SK-N-SH treated with all-trans-retinoic acid at 6 μM for 48 hours (cell line): ENCODE results near the gene TGFB2.

Source experiments
- ATAC-seq: fragments of 200-7000 bp; cut with Tn5 transposase; 3 replicates; pipeline ENCODE4 v1.9.1; 2020; ENCODE audit warnings: mild to moderate bottlenecking, moderate library complexity
- ARNTL ChIP-seq: fragments of 450-650 bp; formaldehyde crosslinking; IDR thresholded peaks from 2 replicates; pipeline ENCODE4 v1.5.0; 2020; ENCODE audit warnings: low read depth, mild to moderate bottlenecking, moderate library complexity, borderline replicate concordance
- BACH2 ChIP-seq: fragments of 250-450 bp; sonication (Bioruptor Pico); IDR thresholded peaks from 2 replicates; pipeline ENCODE4 v1.9.0; 2021; ENCODE audit warnings: mild to moderate bottlenecking, borderline replicate concordance
- CREB5 ChIP-seq: fragments of 250-450 bp; sonication (Bioruptor Pico); IDR thresholded peaks from 2 replicates; pipeline ENCODE4 v1.5.1; 2020; ENCODE audit warnings: low read depth, mild to moderate bottlenecking, moderate library complexity
- CSDC2 ChIP-seq: fragments of 250-450 bp; sonication (Bioruptor Pico); IDR thresholded peaks from 2 replicates; pipeline ENCODE4 v1.5.0; 2020; ENCODE audit warnings: mild to moderate bottlenecking, moderate library complexity
- CSRNP3 ChIP-seq: fragments of 250-450 bp; sonication (Bioruptor Pico); IDR thresholded peaks from 2 replicates; pipeline ENCODE4 v1.5.1; 2021; ENCODE audit warnings: mild to moderate bottlenecking, moderate library complexity
- GLIS3 ChIP-seq: fragments of 250-450 bp; sonication (Bioruptor Pico); IDR thresholded peaks from 2 replicates; pipeline ENCODE4 v1.5.0; 2020; ENCODE audit warnings: mild to moderate bottlenecking, moderate library complexity
- ISL1 ChIP-seq: fragments of 250-450 bp; sonication (Bioruptor Pico); IDR thresholded peaks from 2 replicates; pipeline ENCODE4 v2.1.2; 2022; ENCODE audit warnings: mild to moderate bottlenecking, moderate library complexity
- OSR1 ChIP-seq: fragments of 250-450 bp; sonication (Bioruptor Pico); IDR thresholded peaks from 2 replicates; pipeline ENCODE4 v1.8.0; 2022; ENCODE audit warnings: moderate library complexity, mild to moderate bottlenecking, inconsistent platforms
- PATZ1 ChIP-seq: fragments of 250-450 bp; sonication (Bioruptor Pico); IDR thresholded peaks from 2 replicates; pipeline ENCODE4 v1.8.0; 2020; ENCODE audit warnings: mild to moderate bottlenecking, moderate library complexity, borderline replicate concordance
- POU6F1 ChIP-seq: fragments of 250-450 bp; sonication (Bioruptor Pico); IDR thresholded peaks from 2 replicates; pipeline ENCODE4 v1.8.0; 2021; ENCODE audit warnings: low read depth, mild to moderate bottlenecking, moderate library complexity, borderline replicate concordance
- PPARA ChIP-seq: fragments of 250-450 bp; sonication (Bioruptor Pico); IDR thresholded peaks from 2 replicates; pipeline ENCODE4 v1.5.0; 2020; ENCODE audit warnings: mild to moderate bottlenecking, borderline replicate concordance
- RARB ChIP-seq: fragments of 250-450 bp; sonication (Bioruptor Pico); IDR thresholded peaks from 2 replicates; pipeline ENCODE4 v1.8.0; 2021; ENCODE audit warnings: mild to moderate bottlenecking, moderate library complexity
- SNAI2 ChIP-seq: fragments of 250-450 bp; sonication (Bioruptor Pico); IDR thresholded peaks from 2 replicates; pipeline ENCODE4 v1.5.0; 2020; ENCODE audit warnings: mild to moderate bottlenecking, moderate library complexity
- TCF4 ChIP-seq: fragments of 250-450 bp; sonication (Bioruptor Pico); IDR thresholded peaks from 2 replicates; pipeline ENCODE4 v1.8.0; 2021; ENCODE audit warnings: mild to moderate bottlenecking, moderate library complexity, borderline replicate concordance
- TOX ChIP-seq: fragments of 250-450 bp; sonication (Bioruptor Pico); IDR thresholded peaks from 2 replicates; pipeline ENCODE4 v1.8.0; 2021; ENCODE audit warnings: mild to moderate bottlenecking, moderate library complexity, borderline replicate concordance
- TSHZ2 ChIP-seq: fragments of 250-450 bp; sonication (Bioruptor Pico); IDR thresholded peaks from 2 replicates; pipeline ENCODE4 v1.5.0; 2020; ENCODE audit warnings: mild to moderate bottlenecking, moderate library complexity
- ZC3H10 ChIP-seq: fragments of 250-450 bp; sonication (Bioruptor Pico); IDR thresholded peaks from 2 replicates; pipeline ENCODE4 v1.5.1; 2021; ENCODE audit warnings: mild to moderate bottlenecking, moderate library complexity
- ZFP3 ChIP-seq: fragments of 250-450 bp; sonication (Bioruptor Pico); IDR thresholded peaks from 2 replicates; pipeline ENCODE4 v1.5.0; 2020; ENCODE audit warnings: mild to moderate bottlenecking, moderate library complexity
- ZFP30 ChIP-seq: fragments of 450-650 bp; formaldehyde crosslinking; IDR thresholded peaks from 2 replicates; pipeline ENCODE4 v1.5.0; 2022; ENCODE audit warnings: mild to moderate bottlenecking, moderate library complexity
- ZNF565 ChIP-seq: fragments of 450-650 bp; formaldehyde crosslinking; conservative IDR thresholded peaks from 2 replicates; pipeline ENCODE4 v1.5.0; 2020; ENCODE audit warnings: low read depth, mild to moderate bottlenecking, moderate library complexity
- ZNF70 ChIP-seq: fragments of 450-650 bp; formaldehyde crosslinking; IDR thresholded peaks from 2 replicates; pipeline ENCODE4 v1.5.0; 2020; ENCODE audit warnings: mild to moderate bottlenecking, moderate library complexity
- ZNF8 ChIP-seq: fragments of 450-650 bp; formaldehyde crosslinking; IDR thresholded peaks from 2 replicates; pipeline ENCODE4 v1.5.0; 2020; ENCODE audit warnings: mild to moderate bottlenecking, moderate library complexity

TGFB2 gene

GRCh38 chr1:218395916-218396315, 50.8 kb downstream of the TGFB2 start:
- no peak for TF ChIP-seq CSRNP3 (CRISPR knock-in tag)
- TF ChIP-seq PATZ1 = no peak
- no peak for TF ChIP-seq ZFP30 (CRISPR knock-in tag)
- no peak for TF ChIP-seq ISL1 (CRISPR knock-in tag)
- TF ChIP-seq CSDC2 (CRISPR knock-in tag) = no peak
- no peak for TF ChIP-seq TCF4 (CRISPR knock-in tag)
- no peak for TF ChIP-seq GLIS3 (CRISPR knock-in tag)
- no peak for TF ChIP-seq RARB (CRISPR knock-in tag)
- TF ChIP-seq ZNF8 (CRISPR knock-in tag) = no peak
- TF ChIP-seq ARNTL (CRISPR knock-in tag) = no peak
- no peak for TF ChIP-seq POU6F1 (CRISPR knock-in tag)
- TF ChIP-seq ZFP3 = no peak
- TF ChIP-seq SNAI2 = no peak
- no peak for TF ChIP-seq TOX (CRISPR knock-in tag)
- TF ChIP-seq ZC3H10 = no peak
- no peak for ATAC-seq

- no peak for ATAC-seq
- TF ChIP-seq POU6F1 (CRISPR knock-in tag) = no peak
- no peak for TF ChIP-seq PPARA (CRISPR knock-in tag)
- no peak for TF ChIP-seq ISL1 (CRISPR knock-in tag)
- TF ChIP-seq BACH2 (CRISPR knock-in tag) = no peak
- TF ChIP-seq ZNF70 = no peak
- no peak for TF ChIP-seq ZC3H10
Measured at GRCh38 chr1:218397752-218398339, 52.7 kb downstream of the TGFB2 start.

GRCh38 chr1:218400624-218401023, 55.5 kb downstream of the TGFB2 start:
- TF ChIP-seq ZNF565 (CRISPR knock-in tag) (no peak), ZC3H10 (no peak), CREB5 (CRISPR knock-in tag) (no peak), TOX (CRISPR knock-in tag) (no peak), PPARA (CRISPR knock-in tag) (no peak), CSDC2 (CRISPR knock-in tag) (no peak), RARB (CRISPR knock-in tag) (no peak), ZFP3 (no peak), ZNF70 (no peak), ARNTL (CRISPR knock-in tag) (no peak), GLIS3 (CRISPR knock-in tag) (no peak), CSRNP3 (CRISPR knock-in tag) (no peak), TCF4 (CRISPR knock-in tag) (no peak), OSR1 (CRISPR knock-in tag) (no peak), TSHZ2 (CRISPR knock-in tag) (no peak), POU6F1 (CRISPR knock-in tag) (no peak), ZFP30 (CRISPR knock-in tag) (no peak)
- ATAC-seq = no peak
